NCI-H187 (cell line): Measurements from ENCODE around the gene LTBP3.

Experiments
- DNase-seq, 2 experiments: peaks; one replicate each; lab custom pipeline; 2025; lab: John Stamatoyannopoulos, UW

LTBP3 gene

DNA sequence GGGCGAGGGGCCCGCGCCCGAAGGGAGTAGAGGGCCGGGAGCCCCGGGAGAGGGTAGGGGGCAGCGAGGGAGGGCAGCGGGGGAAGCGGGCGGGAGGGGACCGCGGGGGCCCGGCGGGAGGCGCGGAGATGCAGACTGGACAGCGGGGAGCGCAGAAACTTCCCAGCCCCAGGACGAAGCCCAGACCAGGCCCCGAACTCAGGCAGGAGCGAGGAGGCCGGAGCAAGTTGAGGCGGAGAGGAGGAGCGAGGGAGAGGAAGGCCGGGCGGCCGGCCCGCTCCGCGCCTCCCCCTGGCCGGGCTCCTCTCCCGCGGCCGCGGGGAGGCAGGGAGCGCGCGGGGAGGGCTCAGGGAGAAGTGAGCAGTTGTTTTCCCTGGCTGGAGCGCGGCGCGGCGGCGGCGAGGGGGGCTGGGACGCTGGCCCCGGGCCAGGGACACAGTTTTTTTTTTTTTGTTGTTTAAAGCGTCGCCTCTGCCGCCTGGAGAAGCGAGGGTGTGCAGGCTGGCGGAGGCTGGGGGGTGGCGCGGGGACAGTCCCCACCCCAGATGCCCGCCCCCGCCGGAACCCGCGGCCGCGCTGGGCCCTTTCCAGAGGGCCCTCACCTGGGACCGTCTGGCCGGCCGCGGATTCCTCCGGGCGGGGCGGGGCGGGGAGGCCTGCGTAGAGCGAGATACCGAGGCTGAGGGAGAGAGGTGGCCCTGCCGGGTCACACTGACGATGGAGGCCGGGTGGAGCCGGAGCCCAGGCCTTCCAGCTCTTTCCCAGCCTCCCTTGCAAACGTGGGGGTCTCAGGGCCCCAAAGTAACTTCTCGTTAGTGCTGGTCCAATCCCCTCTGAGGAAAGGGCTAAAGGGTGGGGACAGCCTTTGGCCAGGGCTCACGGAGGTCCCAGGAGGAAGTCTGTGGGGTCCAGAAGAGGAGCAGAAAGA lies at the start of gene LTBP3:
Gene LTBP3, minus strand, starts transcription at position 358 of the 928 bp plus-strand sequence. CDS start 400 bp downstream, outside the sequence.
- DNase-seq = peak; percentile 8 to 31

DNA sequence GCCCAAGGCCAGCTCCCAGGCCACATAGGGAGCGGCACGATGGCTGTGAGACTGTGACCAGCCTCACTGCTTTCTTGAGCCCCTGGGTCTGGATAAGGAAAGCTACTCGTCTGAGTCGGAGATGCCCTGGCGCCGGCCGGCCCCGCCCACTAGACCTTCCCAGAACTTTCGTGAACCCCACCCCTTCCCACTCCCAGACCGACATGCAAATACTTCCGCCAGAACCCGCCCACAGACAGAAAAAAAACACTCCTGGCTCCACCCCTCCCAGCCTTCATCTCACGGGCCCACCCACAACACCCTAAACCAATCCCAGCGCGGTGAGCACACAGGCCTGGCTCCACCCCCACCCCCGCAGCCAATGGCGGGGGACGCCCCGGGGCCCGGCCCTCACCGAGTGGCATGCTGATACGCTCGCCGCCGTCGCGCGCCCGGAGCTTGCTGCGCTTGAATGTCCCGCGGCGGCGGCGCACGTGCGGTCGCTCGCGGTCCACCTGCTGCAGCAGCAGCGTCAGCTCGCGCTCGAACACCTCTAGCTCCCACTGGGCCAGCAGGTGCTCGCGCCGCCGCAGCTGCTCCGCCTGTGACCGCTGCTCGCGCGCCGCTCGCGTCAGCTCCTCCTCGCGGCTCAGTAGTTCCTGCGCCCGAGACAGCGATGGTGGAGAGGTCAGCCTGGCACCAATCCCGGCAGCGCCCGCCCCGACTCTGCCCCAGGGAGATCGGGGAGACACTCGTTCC lies 48.9 kb upstream of the LTBP3 start:
- DNase-seq = no peak

DNA sequence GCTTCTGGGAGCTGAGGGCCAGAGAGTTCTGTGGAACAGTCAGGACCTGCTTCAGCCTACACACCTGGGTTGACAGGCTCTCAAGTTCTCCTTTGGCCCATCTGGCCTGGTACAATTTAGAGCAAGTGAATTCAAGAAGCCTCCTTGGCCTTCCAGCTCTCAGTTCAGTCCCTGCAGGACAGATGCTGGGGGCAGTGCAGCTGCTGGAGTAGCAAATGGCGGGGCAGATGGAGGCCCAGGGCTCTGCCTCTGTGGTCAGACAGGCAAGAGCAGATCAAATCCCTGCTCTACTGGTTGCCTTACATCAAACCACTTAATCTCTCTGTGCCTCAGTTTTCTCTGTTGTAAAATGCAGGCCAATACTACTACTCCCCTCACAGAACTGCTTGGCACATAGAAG lies 46.1 kb upstream of the LTBP3 start:
- no peak for DNase-seq

DNA sequence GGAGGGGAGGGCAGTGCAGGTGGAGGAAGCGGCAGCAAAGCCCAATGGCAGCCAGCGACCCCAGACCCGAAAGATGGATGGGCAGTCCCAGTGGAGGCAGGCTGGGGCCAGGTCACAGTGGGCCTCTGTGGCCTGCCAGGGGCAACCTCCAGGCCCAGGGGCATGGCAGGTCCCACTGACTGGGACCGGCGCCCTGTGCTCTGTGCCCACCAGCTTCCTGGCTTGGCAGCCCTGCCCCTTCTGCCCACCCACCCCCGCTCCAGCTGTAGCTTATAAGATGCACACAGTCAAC lies 41.7 kb upstream of the LTBP3 start:
- no peak for DNase-seq

DNA sequence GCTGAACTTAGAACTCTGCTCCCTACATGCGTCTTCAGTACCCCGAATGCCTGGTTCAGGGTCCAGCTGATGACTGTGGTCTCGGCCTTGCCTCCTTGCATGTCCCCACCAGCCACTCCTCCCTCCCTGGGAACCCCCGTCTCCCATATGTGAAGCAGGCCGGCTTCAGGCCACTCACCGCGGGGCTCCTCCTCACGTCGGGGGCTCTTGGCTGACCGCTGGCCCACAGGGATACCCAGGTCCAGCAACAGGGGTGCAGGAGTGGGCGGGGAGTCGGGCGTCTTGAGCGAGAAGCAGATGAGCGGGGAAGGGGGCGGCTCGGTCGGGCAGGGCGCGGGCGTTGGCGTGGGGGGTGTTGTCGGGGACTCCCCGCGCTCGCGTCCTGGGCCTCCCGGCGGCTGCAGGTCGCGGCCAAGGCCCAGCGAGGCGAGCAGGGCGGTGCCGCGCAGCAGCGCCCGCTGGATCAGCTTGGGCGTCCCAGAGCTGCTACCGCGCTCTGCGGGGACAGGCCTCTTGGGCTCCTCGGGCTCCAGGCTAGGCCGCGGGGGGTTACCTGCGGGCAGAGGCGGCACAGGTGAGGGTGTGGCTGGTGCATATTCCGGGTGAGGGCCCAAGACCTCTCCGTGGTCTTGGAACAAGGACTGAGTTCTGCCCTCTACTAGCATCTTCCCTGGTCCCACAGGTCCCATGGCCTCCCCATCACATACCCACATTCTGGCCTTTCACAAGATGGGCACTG lies 41.2 kb upstream of the LTBP3 start:
- no peak for DNase-seq

DNA sequence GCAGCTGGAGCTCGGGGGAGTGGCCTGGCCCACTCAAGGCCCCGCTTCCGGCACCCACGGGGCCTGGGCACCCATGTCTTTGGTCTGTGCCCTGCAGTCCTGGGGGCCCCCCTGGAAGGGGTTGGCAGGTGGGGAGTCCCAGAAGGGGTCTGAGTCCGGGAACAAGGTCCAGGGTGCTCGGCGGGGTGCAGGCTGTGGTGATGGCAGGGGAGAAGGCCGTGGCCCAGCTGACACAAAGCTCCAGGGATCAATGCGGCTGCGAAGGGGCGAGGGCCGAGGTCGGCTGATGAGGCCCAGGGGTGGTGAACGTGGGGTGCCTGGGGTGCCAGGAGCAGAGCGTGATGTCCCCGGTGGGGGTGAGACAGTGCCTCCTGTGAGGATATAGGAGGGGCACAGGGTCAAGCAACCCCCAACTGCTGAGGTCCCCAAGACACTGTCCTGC lies 40.1 kb upstream of the LTBP3 start:
- no peak for DNase-seq

DNA sequence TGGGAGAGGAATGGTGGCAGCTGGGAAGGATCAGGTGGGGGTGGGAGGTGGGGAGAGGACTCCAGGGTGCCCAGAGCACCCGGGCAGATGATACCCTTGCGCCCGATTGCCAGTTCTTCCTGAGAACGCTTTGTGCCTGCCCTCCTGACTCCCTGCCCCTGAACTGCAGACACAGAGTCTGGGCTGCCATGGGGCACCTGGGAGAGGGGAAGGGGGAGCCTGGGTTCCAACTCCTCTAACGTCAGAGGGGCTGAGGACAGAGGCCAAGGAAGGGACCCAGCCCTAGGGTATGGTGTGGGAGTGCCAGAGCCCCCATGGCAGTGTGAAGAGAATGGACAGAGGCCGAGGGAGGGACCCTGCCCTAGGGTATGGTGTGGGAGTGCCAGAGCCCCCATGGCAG lies 38.4 kb upstream of the LTBP3 start:
- no peak for DNase-seq

DNA sequence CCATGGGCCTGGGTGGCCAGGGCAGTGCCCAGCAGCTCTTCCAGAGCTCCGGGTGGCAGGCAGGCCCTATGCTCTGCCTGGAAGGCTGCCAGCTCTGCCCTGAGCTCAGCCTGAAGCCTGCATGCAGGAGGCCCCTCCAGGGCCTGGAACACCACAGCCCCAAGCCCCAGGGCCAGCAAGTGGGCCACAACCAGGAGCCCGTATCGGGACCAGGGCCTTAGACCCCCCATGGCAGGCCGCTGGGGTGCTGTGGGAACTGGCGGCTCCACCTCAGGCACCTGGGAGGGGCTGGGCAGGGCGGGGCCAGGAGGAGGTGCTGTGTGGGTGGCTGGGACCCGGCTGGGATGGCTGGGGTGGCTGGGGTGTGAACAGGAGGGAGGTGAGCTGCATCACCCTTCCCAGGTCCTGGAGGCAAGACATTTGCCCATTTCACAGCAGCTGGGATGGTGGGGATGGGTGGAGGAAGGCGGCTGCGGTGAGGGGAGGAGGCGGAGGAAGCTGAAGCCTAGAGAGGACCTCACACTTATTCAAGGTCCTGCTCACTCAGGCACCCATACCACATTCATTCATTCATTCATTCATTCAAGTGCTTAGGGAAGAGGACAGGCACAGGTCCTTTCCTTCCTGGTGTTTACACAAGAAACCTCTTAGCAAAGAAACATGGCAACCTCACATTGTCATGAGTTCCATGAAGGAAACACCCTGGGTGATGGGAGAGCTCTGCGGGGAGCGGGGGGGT lies 37.6 kb upstream of the LTBP3 start, which contains the start of gene KCNK7:
Gene KCNK7, minus strand, starts transcription at position 258 of the 739 bp plus-strand sequence. Its CDS starts 28 bp downstream, at position 230.
- DNase-seq = no peak

DNA sequence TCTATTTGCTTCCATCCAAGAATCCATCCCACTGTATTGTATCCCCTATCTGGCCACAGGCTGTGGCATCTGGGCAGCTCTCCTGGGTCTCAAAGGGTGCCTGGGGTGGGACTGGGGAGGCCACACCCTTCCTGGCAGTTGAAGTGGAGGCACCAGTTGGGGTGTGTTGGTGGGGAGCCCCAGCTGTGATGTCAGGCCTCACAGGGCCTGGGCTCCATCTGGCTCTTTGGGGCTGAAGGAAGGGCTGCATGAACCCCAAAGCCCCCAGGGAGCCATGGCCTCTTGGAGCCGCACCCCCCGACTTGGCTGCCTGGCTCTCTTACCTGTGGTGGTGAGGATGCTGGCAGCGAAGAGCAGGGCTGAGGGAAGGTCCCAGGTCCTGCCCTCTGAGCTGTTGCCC lies 37.0 kb upstream of the LTBP3 start:
- no peak for DNase-seq

DNA sequence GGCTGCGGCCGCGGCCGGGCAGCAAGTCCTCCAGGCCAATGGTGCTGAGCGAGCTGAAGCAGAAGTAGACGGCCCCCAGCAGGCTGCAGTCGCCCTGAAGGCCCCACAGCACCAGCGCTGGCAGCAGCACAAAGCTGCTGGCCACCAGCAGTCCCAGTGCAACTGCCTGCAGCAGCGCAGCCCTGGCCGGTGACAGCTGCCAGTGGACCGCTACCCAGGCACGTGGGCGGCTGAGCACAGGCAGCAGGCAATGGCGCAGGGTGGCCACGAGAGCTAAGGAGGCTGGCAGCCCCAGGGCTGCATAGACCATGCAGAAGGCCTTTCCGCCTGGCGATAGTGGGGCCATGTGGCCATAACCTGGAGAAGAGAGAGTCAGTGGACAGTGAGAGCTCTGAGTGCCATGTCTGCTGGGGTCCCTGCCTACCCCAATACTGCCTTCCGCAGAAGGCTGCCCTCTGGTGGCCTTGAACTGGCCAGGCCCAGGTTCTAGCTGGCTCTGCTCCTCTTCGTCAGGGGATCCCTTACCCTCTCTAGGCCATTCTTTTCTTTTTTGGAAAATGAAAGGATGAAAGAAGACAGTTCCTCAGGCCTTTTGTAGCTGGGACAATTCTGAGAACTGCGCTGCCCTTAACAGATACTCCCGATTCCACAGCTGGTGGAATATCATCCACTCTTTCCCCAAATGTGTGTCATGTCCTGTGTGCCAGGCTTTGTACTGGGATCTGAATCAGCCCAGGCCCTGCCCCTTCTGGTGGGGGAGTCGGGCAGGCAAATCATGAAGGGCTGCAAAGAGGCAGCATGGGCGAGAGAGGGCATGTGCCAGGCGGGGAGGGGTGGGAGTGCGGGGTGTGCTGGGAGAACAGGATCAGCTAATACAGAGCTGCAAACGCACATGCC lies 35.6 kb upstream of the LTBP3 start:
- no peak for DNase-seq

DNA sequence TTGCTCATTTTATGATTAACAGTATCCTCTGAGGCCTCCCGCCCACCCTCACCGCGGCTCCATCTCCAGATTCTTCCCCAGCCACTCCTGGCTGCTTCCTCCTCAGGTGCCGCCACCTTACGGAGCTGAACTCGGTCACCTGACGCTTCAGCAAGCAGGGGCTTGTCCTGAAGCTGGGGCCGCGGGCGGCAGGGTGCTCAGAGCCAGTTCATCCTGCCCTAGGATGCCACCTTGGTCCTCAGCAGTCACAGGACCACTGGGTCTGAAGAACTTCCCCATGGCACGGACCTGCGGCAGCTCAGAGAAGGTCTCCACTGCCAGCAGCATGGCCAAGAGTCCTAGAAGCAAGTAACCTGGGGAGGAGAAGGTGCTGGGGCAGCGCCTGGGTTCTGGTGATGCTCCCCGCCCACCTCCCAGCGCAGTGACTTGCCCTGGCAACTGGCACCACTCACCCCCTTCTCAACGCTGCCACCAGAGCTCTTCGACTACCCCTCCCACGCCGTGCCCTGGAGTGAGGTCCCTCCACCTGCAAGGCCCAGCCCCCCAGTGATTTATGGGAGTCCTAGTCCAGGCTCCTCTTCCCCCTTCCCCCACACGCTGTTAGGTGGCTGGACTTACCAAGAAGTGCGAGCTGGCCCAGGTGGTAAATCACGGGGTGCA lies 34.8 kb upstream of the LTBP3 start:
- DNase-seq = no peak

DNA sequence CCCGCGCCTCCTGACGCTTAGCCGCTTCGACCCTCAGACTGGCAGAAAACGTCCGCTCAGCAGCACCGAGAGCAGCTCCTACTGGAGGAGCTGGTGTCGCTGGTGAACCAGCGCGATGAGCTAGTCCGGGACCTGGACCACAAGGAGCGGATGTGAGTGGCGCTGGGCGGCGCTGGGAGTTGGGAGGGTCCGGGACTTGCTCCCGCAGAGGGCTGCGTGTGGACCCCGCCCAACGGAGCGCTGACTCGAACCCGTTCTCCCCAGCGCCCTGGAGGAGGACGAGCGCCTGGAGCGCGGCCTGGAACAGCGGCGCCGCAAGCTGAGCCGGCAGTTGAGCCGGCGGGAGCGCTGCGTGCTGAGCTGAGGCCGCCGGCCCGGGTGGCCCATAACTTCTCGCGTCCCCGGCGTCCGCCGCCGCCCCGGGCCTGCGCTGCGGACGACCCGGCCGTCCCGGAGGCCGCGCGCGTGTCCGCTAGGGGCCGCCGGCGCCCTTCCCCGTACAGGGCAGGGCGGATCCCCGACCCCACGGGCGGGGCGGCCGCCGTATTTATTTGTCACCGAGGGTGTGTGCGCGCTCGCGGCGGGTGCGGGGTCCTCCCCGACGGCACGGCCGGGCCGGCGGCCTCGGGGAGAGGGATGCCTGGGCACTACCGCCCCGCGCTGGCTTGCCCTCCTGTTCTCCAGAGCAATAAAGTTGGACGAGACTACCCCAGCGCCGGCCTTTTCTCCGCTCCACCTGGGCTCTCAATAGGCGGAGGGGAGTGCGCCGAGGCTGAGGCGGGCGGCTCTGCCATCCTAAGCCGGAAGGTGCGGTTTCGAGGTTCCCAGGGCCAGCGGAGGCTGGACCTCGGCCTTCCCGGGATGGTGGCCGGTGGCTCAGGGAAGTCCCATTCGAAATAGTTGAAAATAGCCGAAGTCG lies 34.0 kb upstream of the LTBP3 start:
- no peak for DNase-seq

DNA sequence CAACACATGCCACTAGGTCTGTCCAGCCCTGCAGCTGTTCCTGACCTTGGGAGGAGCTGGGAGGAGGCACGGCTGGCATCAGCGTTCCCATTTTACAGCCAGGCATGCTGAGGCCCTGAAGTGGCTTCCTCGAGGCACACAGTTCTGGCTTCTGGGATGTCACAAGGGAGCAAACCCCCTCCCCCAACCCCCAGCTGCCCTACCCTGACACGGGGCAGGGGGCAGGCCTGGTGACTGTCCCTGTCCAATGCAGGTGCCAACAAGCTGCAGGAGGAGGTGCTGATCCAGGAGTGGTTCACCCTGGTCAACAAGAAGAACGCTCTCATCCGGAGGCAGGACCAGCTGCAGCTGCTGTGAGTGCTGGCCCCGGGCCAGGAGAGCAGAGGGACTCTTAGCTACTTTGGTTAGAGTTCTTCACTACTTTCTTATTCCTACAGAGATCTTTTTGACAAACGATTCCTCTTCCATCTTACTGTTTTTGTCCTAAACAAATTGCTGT lies 32.1 kb upstream of the LTBP3 start:
- no peak for DNase-seq

DNA sequence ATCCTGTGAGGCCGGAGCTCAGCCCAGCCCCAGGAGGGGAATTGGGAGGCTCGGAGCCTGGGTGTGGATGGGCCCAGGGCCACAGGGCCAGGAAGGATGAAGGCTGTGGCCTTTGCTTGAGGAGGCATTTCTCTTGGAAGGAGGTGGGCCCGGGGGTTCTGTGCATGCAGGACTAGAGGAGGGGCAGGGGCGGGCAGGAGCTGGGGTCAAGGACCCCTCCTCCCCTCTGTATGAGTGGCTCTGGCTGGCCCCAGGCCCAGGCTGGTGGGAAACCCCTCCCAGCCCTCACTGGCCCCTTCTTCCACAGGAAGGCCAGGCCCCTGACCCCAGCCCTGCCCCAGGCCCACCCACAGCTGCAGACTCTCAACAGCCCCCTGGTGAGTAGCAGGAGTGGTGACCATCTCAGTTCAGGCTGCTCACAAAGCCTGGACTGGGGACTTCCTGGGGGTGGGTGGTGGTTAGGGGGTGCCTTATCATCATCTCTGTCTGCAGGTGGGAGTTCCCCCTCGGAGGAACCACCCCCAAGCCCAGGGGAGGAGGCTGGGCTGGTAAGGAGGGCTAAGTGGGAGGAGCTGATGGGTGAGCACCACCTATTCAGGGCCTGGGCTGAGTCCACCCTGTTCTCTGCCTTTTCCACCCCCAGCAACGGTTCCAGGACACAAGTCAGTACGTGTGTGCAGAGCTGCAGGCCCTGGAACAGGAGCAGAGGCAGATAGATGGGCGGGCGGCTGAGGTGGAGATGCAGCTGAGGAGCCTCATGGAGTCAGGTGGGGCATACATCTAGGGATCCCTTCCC lies 31.5 kb upstream of the LTBP3 start:
- DNase-seq = no peak

DNA sequence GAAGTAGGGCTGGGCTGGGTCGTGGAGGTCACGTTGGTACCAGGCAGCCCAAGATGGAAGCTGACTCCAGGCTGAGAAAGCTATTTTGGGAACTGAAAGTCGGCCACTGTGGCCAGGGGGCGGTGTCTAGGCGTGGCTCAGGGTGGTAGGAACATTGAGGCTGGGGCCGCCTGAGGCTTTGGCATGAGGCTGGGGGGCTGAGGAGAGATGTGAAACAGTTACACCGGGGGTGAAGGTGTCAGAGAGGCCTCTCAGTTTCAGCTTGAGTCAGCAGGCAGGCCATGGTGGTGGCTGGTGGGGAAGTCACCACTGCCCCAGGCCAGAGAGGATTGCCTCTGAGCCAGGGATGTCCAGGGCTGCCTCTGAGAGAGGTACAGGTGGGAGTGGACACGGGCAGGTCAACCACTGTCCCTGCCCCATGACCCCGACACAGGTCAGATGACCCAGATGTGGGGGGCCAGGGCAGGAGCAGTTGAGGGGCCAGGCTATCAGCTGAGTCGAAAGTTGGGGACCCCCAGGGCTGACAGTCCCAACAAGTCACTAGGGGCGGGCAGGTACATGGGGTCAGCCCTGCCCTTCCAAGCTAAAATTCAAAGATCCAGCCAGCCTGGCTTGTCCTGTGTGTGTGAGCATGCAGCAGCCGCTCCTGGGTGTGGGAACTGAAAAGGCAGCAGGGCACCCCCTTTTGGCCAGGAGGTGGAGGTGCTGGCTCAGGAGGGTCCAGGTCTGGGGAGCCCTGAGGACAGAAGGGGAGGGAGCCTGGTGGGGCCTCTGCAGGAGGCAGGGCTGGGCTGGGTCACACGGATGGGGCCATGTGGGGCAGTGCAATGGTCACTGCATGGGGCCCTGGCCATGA lies 30.3 kb upstream of the LTBP3 start:
- DNase-seq = no peak

DNA sequence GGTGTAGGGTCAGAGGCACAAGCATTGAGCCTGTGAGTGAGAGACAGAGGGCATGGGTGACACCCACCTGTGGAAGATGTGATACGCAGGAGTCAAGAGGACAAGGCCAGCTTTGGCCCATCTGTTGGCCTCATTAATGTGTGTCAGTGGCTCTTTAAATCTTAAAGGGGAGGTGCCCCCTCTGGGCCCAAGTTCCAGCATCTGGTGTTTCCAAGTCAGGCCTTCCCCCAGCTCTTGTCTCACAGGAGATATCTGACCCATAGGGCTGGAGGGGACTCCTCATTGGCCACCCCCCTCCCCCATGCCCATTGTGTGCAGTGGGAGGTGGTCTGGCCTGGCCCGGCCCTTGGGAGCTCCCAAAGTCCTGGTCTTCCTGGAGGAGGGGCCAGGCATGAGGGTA lies 28.5 kb upstream of the LTBP3 start:
- DNase-seq = no peak

DNA sequence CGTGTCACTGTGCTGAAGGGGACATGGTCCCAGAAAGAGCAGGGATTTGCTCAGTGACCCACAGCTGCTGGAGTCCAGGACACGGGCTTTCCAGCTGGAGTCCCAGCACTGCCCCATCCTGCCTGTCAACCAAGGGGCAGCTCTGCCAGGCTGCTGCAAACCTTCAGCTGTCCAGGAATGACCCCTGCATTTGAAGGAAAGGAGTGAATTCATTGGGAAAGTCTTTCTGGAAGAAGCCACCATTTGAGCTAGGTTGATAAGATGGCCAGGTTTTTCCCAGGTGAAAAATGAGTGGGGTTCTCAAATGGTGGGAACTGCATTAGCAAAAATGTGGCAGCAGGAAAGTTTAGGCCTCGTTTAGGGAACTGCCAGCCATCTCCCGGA lies 28.1 kb upstream of the LTBP3 start:
- no peak for DNase-seq
